Erythroblast (primary cell): Measurements from ENCODE around the gene TRIML2.

Experiments used
- GATA1 ChIP-seq: IDR thresholded peaks from 2 replicates; pipeline ENCODE4 v1.6.1; 2011; ENCODE audit warnings: low read depth, mild to moderate bottlenecking, control low read depth, low read length, moderate library complexity
- POLR2A ChIP-seq: IDR thresholded peaks from 2 replicates; pipeline ENCODE4 v1.6.1; 2011; ENCODE audit warnings: mild to moderate bottlenecking, low read length

GRCh38 chr4:188110741-188111471, 1.5 kb upstream of the TRIML2 start:
- no peak for TF ChIP-seq POLR2A
- no peak for TF ChIP-seq GATA1
